Tibial artery (tissue), 4 donors: Measurements from ENCODE around the gene SKIC8.

Source experiments
- DNase-seq, 2 donors: peaks; one replicate each; pipeline ENCODE4 v3.0.0-alpha.2; 2019
- H3K27ac ChIP-seq, 2 donors: fragments of 200-600 bp; sonication (generic) in 1 of 2; 1 replicate in 1 of 2; 2 replicates in 1 of 2; pipeline ENCODE4 v1.5.1; 2018 to 2019; ENCODE audit warnings: mild to moderate bottlenecking in 1 of 2
- H3K27me3 ChIP-seq, 2 donors: fragments of 200-600 bp; sonication (generic) in 1 of 2; one replicate each; pipeline versions ENCODE4 v1.5.1 to v1.6.0; 2016 to 2019
- H3K36me3 ChIP-seq, 3 donors: fragments of 200-600 bp; sonication (generic) in 2 of 3; one replicate each; pipeline ENCODE4 v1.5.1; 2016 to 2019; ENCODE audit warnings: mild to moderate bottlenecking in 2 of 3
- H3K4me1 ChIP-seq, 4 donors: fragments of 200-600 bp; sonication (generic) in 2 of 4; 1 replicate in 3 of 4; 2 replicates in 1 of 4; pipeline ENCODE4 v1.5.1; 2016 to 2019
- H3K4me3 ChIP-seq, 2 donors: fragments of 200-600 bp; sonication (generic) in 1 of 2; 1 replicate in 1 of 2; 2 replicates in 1 of 2; pipeline ENCODE4 v1.5.1; 2018 to 2019; ENCODE audit warnings: mild to moderate bottlenecking in 2 of 2
- H3K9me3 ChIP-seq, 3 donors: fragments of 200-600 bp; sonication (generic) in 1 of 3; one replicate each; pipeline ENCODE4 v1.5.1; 2016 to 2019
- intact Hi-C: fragments of 100-400 bp; cut with DNase I; formaldehyde crosslinking; loops from one replicate; pipeline ENCODE4 v1.15.0; 2023; ENCODE audit warnings: low total_unique reads
- TF ChIP-seq, protein P1 (sequence below), 2 experiments: fragments of 200-600 bp in 1 of 2; fragments of 450-650 bp in 1 of 2; IDR thresholded peaks; one replicate each; pipeline ENCODE4 v1.5.1; 2017 to 2019; ENCODE audit warnings: antibody characterized with exemption in 2 of 2, mild to moderate bottlenecking in 1 of 2, moderate library complexity in 1 of 2

SKIC8 gene

DNA sequence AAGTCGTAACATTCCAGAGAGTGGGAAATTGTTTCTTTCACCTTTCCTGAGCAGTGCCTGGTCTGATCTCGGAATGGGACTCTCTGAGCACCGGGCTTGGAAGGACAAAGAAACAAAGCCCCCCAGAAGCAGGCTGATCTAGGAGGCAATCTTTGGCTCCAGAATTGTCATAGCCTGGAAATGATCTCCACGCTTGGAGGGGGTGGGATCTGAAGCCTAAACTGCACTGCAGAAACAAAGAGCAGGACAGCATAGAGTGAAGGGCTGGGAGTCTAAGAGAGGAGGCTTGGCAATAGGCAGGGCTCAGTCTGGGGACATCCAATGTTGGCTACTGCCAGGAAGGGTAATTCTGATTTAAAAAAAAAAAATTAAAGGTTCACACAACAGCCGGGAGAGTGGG lies 42.6 kb upstream of the SKIC8 start:
- TF ChIP-seq, protein P1, sequence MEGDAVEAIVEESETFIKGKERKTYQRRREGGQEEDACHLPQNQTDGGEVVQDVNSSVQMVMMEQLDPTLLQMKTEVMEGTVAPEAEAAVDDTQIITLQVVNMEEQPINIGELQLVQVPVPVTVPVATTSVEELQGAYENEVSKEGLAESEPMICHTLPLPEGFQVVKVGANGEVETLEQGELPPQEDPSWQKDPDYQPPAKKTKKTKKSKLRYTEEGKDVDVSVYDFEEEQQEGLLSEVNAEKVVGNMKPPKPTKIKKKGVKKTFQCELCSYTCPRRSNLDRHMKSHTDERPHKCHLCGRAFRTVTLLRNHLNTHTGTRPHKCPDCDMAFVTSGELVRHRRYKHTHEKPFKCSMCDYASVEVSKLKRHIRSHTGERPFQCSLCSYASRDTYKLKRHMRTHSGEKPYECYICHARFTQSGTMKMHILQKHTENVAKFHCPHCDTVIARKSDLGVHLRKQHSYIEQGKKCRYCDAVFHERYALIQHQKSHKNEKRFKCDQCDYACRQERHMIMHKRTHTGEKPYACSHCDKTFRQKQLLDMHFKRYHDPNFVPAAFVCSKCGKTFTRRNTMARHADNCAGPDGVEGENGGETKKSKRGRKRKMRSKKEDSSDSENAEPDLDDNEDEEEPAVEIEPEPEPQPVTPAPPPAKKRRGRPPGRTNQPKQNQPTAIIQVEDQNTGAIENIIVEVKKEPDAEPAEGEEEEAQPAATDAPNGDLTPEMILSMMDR (IDR thresholded peaks at IDR 0.05) = no peak
- intact Hi-C loops = no loop called here
- H3K4me1 ChIP-seq = peaks cover 0 to 13% (median 2%) of the 10 kb centered on the region in 4 donors
- peaks cover 0 to 89% of the 10 kb centered on the region in 2 donors for H3K27me3 ChIP-seq
- no peak for DNase-seq
- H3K4me3 ChIP-seq = no peak overlapping the region
- H3K9me3 ChIP-seq = no peaks in the 10 kb centered on the region
- H3K36me3 ChIP-seq = no peaks in the 10 kb centered on the region
- no peak overlapping the region for H3K27ac ChIP-seq

DNA sequence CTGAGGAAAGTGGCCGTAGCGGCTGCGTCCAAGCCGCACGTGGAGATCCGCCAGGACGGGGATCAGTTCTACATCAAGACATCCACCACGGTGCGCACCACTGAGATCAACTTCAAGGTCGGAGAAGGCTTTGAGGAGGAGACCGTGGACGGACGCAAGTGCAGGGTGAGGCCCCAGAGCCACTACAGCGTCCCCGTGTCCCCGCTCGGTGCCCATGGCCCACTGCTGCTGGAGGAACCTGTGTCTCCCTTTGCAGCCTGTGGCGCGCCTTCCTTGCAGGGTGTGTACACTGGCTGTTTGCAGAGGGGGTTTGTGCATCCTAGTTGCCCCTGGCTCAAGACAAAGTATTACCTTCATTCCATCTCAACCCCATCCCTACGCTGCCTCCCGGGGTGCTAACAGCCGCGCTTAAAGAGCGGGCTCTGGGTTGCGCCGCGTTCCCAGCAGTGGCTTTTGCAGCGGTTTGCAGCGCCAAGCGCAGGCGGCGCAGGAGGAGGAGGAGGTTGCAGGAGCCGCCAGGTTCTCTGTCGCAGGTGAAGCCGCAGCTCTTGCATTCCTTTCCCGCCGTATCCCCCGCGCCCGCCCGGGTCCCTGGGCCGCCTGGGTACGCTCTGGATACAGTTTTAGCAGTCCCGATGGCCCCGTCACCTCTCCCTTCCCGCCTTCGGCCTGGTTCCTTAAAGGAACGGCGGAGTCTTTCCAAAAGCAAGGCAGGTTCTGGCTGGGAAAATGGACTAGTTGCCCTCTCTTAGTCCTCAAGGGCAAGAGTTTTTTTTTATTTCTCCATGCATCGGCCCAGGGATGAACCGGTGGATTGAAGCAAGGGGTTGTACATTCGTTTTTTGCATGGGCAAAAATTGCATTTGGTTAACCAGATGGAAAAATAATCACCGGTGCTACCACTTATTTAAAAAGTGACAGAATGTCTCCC lies 41.9 kb upstream of the SKIC8 start:
- no peak overlapping the region for H3K4me3 ChIP-seq
- H3K27ac ChIP-seq = no peak overlapping the region
- H3K9me3 ChIP-seq = no peaks in the 10 kb centered on the region
- DNase-seq = no peak
- peaks cover 0 to 92% of the 10 kb centered on the region in 2 donors for H3K27me3 ChIP-seq
- H3K36me3 ChIP-seq = no peaks in the 10 kb centered on the region
- peaks cover 0 to 13% (median 2%) of the 10 kb centered on the region in 4 donors for H3K4me1 ChIP-seq
- intact Hi-C loops = no loop called here
- TF ChIP-seq, protein P1 (IDR thresholded peaks at IDR 0.05) = no peak

DNA sequence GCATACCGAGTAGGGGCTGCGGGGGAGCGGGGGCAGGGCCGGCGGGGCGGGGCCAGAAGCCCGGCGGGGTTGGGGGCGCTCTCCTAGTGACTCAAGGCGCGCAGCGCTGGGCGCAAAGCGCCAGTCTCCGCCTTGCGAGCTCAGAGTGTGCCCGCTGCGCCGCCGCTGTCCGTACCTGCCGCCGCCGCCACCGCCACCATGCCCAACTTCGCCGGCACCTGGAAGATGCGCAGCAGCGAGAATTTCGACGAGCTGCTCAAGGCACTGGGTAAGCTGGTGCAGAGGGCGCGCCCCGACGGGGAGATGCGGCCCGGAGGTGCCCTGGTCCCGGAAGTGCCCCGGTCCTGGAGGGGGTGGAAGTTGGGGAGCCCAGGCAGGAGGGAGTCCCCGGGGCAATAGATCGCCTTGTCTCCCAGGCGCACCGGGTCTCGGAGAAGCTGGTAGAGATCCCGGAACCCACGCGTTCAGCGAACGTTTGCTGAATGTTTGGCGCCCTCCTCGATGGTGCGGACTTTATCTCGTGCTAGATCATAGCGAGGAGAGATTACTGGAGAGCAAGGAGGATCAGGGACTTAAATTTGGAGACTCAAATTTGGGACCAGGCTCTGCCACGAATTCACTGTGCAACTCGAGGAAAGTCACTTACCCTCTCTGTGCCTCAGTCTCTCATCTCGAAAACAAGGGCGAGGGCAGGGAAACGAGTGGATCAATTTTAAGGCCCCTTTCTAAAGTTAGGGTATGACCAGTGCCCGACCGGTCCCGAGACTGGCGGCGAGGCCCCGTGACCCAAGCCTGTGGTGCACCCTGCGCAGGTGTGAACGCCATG lies 41.0 kb upstream of the SKIC8 start, which contains the start of gene CRABP1:
Gene CRABP1, plus strand, starts transcription at position 123 of the 826 bp plus-strand sequence. Its CDS starts 76 bp downstream, at position 199.
- H3K4me3 ChIP-seq = no peak within 1 kb of the TSS
- H3K27me3 ChIP-seq = peaks cover 0 to 94% of the 10 kb centered on the region in 2 donors
- intact Hi-C loops = no loop called here
- peaks cover 0 to 13% (median 2%) of the 10 kb centered on the region in 4 donors for H3K4me1 ChIP-seq
- TF ChIP-seq, protein P1 (IDR thresholded peaks at IDR 0.05) = no peak
- no peaks in the 10 kb centered on the region for H3K9me3 ChIP-seq
- no peak within 1 kb of the TSS for H3K27ac ChIP-seq
- no peak for DNase-seq
- H3K36me3 ChIP-seq = no peaks in the 10 kb centered on the region

DNA sequence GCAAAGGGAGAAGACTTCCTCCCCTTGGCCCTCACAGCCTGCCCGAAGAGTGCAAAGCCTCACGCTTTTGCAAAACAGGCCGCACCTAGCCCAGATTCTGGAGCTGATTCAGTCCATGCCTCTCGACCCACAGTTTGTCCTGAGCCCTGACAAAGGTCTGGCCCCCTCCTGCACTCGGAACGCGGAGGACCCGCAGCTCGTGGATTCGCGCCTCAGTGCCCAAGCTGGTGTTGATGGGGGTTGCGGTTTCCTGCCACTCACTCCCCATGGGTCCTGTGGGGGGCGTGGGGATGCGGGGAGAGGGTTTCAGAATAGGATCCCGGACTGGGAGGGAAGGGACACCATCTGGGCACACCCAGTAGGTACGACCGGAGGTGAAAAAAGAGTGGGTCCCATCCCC lies 40.1 kb upstream of the SKIC8 start:
- H3K27me3 ChIP-seq = peaks cover 0 to 92% of the 10 kb centered on the region in 2 donors
- intact Hi-C loops = no loop called here
- H3K36me3 ChIP-seq = no peaks in the 10 kb centered on the region

DNA sequence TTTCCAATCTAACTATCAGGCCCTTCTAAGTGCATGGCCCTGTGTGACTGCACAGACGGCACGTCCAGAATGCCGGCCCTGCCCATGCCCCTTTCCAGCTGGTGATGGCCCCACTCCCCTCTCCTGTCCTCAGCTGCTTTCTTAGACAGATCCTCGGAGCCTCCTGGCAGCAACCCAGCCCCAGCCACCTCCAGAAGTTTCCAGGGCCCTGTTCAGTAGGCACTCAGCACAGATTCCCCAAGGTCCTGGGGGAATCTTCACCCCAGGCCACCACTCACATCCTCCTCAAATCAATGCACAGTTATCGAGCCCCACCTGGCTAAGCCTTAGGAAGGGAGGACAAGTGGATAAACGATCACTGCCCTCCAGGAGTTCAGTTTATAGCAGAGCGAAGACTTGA lies 39.4 kb upstream of the SKIC8 start:
- Histone ChIP-seq H3K36me3 (no peaks in the 10 kb centered on the region), H3K9me3 (no peaks in the 10 kb centered on the region), H3K27ac (no peak overlapping the region), H3K27me3 (peaks cover 0 to 87% of the 10 kb centered on the region in 2 donors), H3K4me1 (peaks cover 0 to 13% (median 2%) of the 10 kb centered on the region in 4 donors), H3K4me3 (no peak overlapping the region)
- intact Hi-C loops = no loop called here
- TF ChIP-seq, protein P1 (IDR thresholded peaks at IDR 0.05) = no peak
- no peak for DNase-seq

More for the DNA sequence above, 40.1 kb upstream of the SKIC8 start:
- no peak for DNase-seq
- Histone ChIP-seq H3K4me1 (peaks cover 0 to 13% (median 2%) of the 10 kb centered on the region in 4 donors), H3K27ac (no peak overlapping the region), H3K9me3 (no peaks in the 10 kb centered on the region), H3K4me3 (no peak overlapping the region)
- TF ChIP-seq, protein P1 (IDR thresholded peaks at IDR 0.05) = no peak
